Transverse colon (tissue), 4 donors: ENCODE data around the gene CDCA7L. TPM values are rescaled to one million over a fixed set of nuclear protein-coding genes. Genes with fewer than 3 reads are reported as not detected.

Experiments used
- DNase-seq: peaks from one replicate; pipeline ENCODE4 v3.0.0-alpha.2; 2019
- H3K27ac ChIP-seq, 4 donors: fragments of 200-600 bp; sonication (generic); 2 replicates each; pipeline ENCODE4 v1.5.1; 2016 to 2018; ENCODE audit warnings: inconsistent platforms in 4 of 4
- H3K27me3 ChIP-seq: fragments of 200-600 bp; sonication (generic); 2 replicates; pipeline ENCODE4 v1.5.1; 2017; ENCODE audit warnings: inconsistent platforms
- H3K36me3 ChIP-seq, 4 donors: fragments of 200-600 bp; sonication (generic); 2 replicates each; pipeline ENCODE4 v1.5.1; 2017 to 2019; ENCODE audit warnings: inconsistent platforms in 4 of 4
- H3K4me1 ChIP-seq, 4 donors: fragments of 200-600 bp; sonication (generic); 2 replicates each; pipeline ENCODE4 v1.5.1; 2017 to 2020; ENCODE audit warnings: inconsistent platforms in 4 of 4
- H3K4me3 ChIP-seq, 4 donors: fragments of 200-600 bp; sonication (generic); 1 replicate in 1 of 4; 2 replicates in 3 of 4; pipeline versions ENCODE4 v1.5.1 to v1.6.1; 2017 to 2019; ENCODE audit warnings: inconsistent platforms in 4 of 4
- H3K9me3 ChIP-seq, 2 donors: fragments of 200-600 bp; sonication (generic); 2 replicates each; pipeline ENCODE4 v1.5.1; 2017 to 2019; ENCODE audit warnings: inconsistent platforms in 2 of 2
- CTCF ChIP-seq, 5 experiments: fragments of 200-600 bp in 3 of 5; fragments of 450-650 bp in 2 of 5; sonication (generic) in 3 of 5; IDR thresholded peaks; 1 replicate in 2 of 5; 2 replicates in 3 of 5; pipeline ENCODE4 v1.5.1; 2016 to 2017; ENCODE audit warnings: antibody characterized with exemption in 5 of 5, inconsistent platforms in 3 of 5, mild to moderate bottlenecking in 2 of 5, moderate library complexity in 1 of 5
- EP300 ChIP-seq: sonication (generic); formaldehyde crosslinking; IDR thresholded peaks from one replicate; pipeline ENCODE4 v1.6.1; 2017; ENCODE audit warnings: antibody characterized with exemption, low read depth
- POLR2A ChIP-seq: fragments of 450-650 bp; IDR thresholded peaks from one replicate; pipeline ENCODE4 v1.6.1; 2016; ENCODE audit warnings: antibody characterized with exemption, mild to moderate bottlenecking, moderate library complexity
- POLR2AphosphoS5 ChIP-seq, 3 donors: sonication (generic); formaldehyde crosslinking; IDR thresholded peaks; one replicate each; pipeline ENCODE4 v1.6.1; 2016; ENCODE audit warnings: antibody characterized with exemption in 3 of 3
- WGBS, 2 donors: methylation state at CpG; one replicate each; pipeline ENCODE4 v1.1.5; 2018; ENCODE audit warnings: low coverage in 1 of 2; 5-methylcytosine and 5-hydroxymethylcytosine counted together
- in situ Hi-C, 4 donors: fragments of 200-750 bp; cut with MboI; loops; one replicate each; pipeline versions ENCODE4 v1.15.0 to v1.15.1; 2017; ENCODE audit warnings: low sequenced_read_pairs in 3 of 4, low pct_ligation_motif_present in 1 of 4, low pct_unique_long_range_greater_than_20kb in 1 of 4
- intact Hi-C: fragments of 100-400 bp; cut with DNase I; formaldehyde crosslinking; loops from one replicate; pipeline ENCODE4 v1.15.1; 2023; ENCODE audit warnings: low total_unique reads
- total RNA-seq, 4 donors: library from RNA; depleted of rRNA; stranded (reverse); fragments of >200 nt; gene quantifications; one replicate each; pipeline ENCODE4 v1.1.0, GENCODE V29; 2016

The CDCA7L gene
- total RNA-seq, 4 donors from 2014 or later: 9.0 to 24.0 (median 13.2) TPM

- Histone ChIP-seq H3K4me3 (no peak overlapping the region), H3K27me3 (no peaks in the 10 kb centered on the region), H3K36me3 (no peaks in the 10 kb centered on the region), H3K4me1 (no peaks in the 10 kb centered on the region), H3K9me3 (no peaks in the 10 kb centered on the region), H3K27ac (no peak overlapping the region)
- no peak for DNase-seq
- no peak for TF ChIP-seq EP300
- TF ChIP-seq POLR2AphosphoS5 (IDR thresholded peaks at IDR 0.05): no peak
- in situ Hi-C loops: no loop called here
- intact Hi-C loops: loop anchor here (1.0 kb wide), 1 partner anchor 39 kb away; no protein-coding TSS in a partner anchor
- 60 to 68% methylated on average over 3 to 5 of the region's 5 CpGs for WGBS, 2 donors
Observed at GRCh38 chr7:21869785-21870402, 75.8 kb downstream of the CDCA7L start.

GRCh38 chr7:21868576-21868850 is 77.2 kb downstream of the CDCA7L start:
- H3K4me3 ChIP-seq: no peak overlapping the region
- no peaks in the 10 kb centered on the region for H3K9me3 ChIP-seq
- no peak for TF ChIP-seq EP300
- no peak for TF ChIP-seq POLR2A
- TF ChIP-seq CTCF (IDR thresholded peaks at IDR 0.05): no peak
- TF ChIP-seq POLR2AphosphoS5 (IDR thresholded peaks at IDR 0.05): no peak
- H3K4me1 ChIP-seq: no peaks in the 10 kb centered on the region
- no peak for DNase-seq
- H3K27ac ChIP-seq: no peak overlapping the region
- intact Hi-C loops: no loop called here
- H3K36me3 ChIP-seq: no peaks in the 10 kb centered on the region
- in situ Hi-C loops: no loop called here
- no peaks in the 10 kb centered on the region for H3K27me3 ChIP-seq
- 68% methylated on average over 3 of the region's 3 CpGs; no CpG with 5 or more reads in 1 of the 2 donors for WGBS, 2 donors

- H3K36me3 ChIP-seq: no peaks in the 10 kb centered on the region
- in situ Hi-C loops: no loop called here
- intact Hi-C loops: no loop called here
- no peak for TF ChIP-seq CTCF (IDR thresholded peaks at IDR 0.05)
- DNase-seq: no peak
- no peaks in the 10 kb centered on the region for H3K9me3 ChIP-seq
- H3K4me1 ChIP-seq: no peaks in the 10 kb centered on the region
- H3K27ac ChIP-seq: no peak overlapping the region
- H3K27me3 ChIP-seq: no peaks in the 10 kb centered on the region
- H3K4me3 ChIP-seq: no peak overlapping the region
- 83 to 88% methylated on average over 6 to 8 of the region's 8 CpGs for WGBS, 2 donors
Observed at GRCh38 chr7:21867816-21868575, 77.7 kb downstream of the CDCA7L start.

GRCh38 chr7:21867226-21867625 is 78.5 kb downstream of the CDCA7L start:
- intact Hi-C loops: no loop called here
- no peak overlapping the region for H3K4me3 ChIP-seq
- no peak overlapping the region for H3K27ac ChIP-seq
- no peaks in the 10 kb centered on the region for H3K27me3 ChIP-seq
- no peak for DNase-seq
- H3K36me3 ChIP-seq: no peaks in the 10 kb centered on the region
- in situ Hi-C loops: no loop called here
- no peaks in the 10 kb centered on the region for H3K4me1 ChIP-seq
- TF ChIP-seq POLR2AphosphoS5 (IDR thresholded peaks at IDR 0.05) (no peak), EP300 (no peak), POLR2A (no peak)
- H3K9me3 ChIP-seq: no peaks in the 10 kb centered on the region

- H3K4me3 ChIP-seq: no peak overlapping the region
- no peaks in the 10 kb centered on the region for H3K36me3 ChIP-seq
- H3K9me3 ChIP-seq: no peaks in the 10 kb centered on the region
- in situ Hi-C loops: no loop called here
- 20 to 41% methylated on average over 1 of the region's 1 CpG for WGBS, 2 donors
- H3K27me3 ChIP-seq: no peaks in the 10 kb centered on the region
- H3K4me1 ChIP-seq: no peaks in the 10 kb centered on the region
- intact Hi-C loops: no loop called here
- DNase-seq: no peak
- TF ChIP-seq EP300 (no peak), POLR2A (no peak), POLR2AphosphoS5 (IDR thresholded peaks at IDR 0.05) (no peak), CTCF (IDR thresholded peaks at IDR 0.05) (no peak)
- no peak overlapping the region for H3K27ac ChIP-seq
Observed at GRCh38 chr7:21866731-21867130, 79.0 kb downstream of the CDCA7L start.
